Astrocyte (in vitro differentiated cells and primary cell): ENCODE results near the gene NBPF1. TPM values are rescaled to one million over a fixed set of nuclear protein-coding genes. Genes with fewer than 3 reads are reported as not detected.
"Not testable (repeated sequence)": the region's sequence is repeated elsewhere in the genome, so short reads cannot be mapped to it uniquely, and the experiment has no call there.

Source experiments
- DNase-seq: peaks from one replicate; pipeline ENCODE4 v3.0.0-alpha.2; 2010; ENCODE audit warnings: low read depth
- FAIRE-seq: peaks from 2 replicates; lab custom pipeline; 2011; peaks lifted over from hg19 to GRCh38; lab: Jason Lieb, UNC
- H2AFZ ChIP-seq: 2 replicates; pipeline ENCODE4 v1.6.0; 2012; ENCODE audit warnings: low read depth, low read length, inconsistent platforms
- H3K27ac ChIP-seq: 2 replicates; pipeline ENCODE4 v1.5.1; 2011; ENCODE audit warnings: low read depth, low read length, inconsistent platforms
- H3K27me3 ChIP-seq: 2 replicates; pipeline ENCODE4 v1.6.0; 2011; ENCODE audit warnings: low read length, inconsistent platforms; ENCODE audit not compliant: insufficient read depth
- H3K36me3 ChIP-seq: 2 replicates; pipeline ENCODE4 v1.5.1; 2011; ENCODE audit warnings: low read length, inconsistent platforms; ENCODE audit not compliant: insufficient read depth
- H3K4me1 ChIP-seq: 2 replicates; pipeline ENCODE4 v1.5.1; 2011; ENCODE audit warnings: low read length, inconsistent platforms; ENCODE audit not compliant: insufficient read depth
- H3K4me2 ChIP-seq: 2 replicates; pipeline ENCODE4 v1.6.0; 2012; ENCODE audit warnings: low read length, inconsistent platforms
- H3K4me3 ChIP-seq: 2 replicates; pipeline ENCODE4 v1.5.1; 2011; ENCODE audit warnings: low read depth, mild to moderate bottlenecking, low read length, inconsistent platforms; ENCODE audit not compliant: insufficient read depth
- H3K79me2 ChIP-seq: 2 replicates; pipeline ENCODE4 v1.6.0; 2012; ENCODE audit warnings: mild to moderate bottlenecking, low read length, inconsistent platforms; ENCODE audit not compliant: insufficient read depth
- H3K9ac ChIP-seq: 2 replicates; pipeline ENCODE4 v1.6.0; 2012; ENCODE audit warnings: mild to moderate bottlenecking, low read length, inconsistent platforms
- H3K9me3 ChIP-seq: 2 replicates; pipeline ENCODE4 v1.5.1; 2012; ENCODE audit warnings: low read depth, mild to moderate bottlenecking, low read length, inconsistent platforms; ENCODE audit not compliant: insufficient read depth
- H4K20me1 ChIP-seq: 2 replicates; pipeline ENCODE4 v1.6.0; 2012; ENCODE audit warnings: low read length, inconsistent platforms; ENCODE audit not compliant: insufficient read depth
- H3K27ac Mint-ChIP-seq: one replicate; pipeline ENCODE4 v1.8.0; 2021; ENCODE audit warnings: mild to moderate bottlenecking, mixed read lengths; ENCODE audit not compliant: unreplicated experiment
- H3K27me3 Mint-ChIP-seq: one replicate; pipeline ENCODE4 v1.8.0; 2021; ENCODE audit warnings: low read depth, mixed read lengths; ENCODE audit not compliant: unreplicated experiment
- H3K36me3 Mint-ChIP-seq: one replicate; pipeline ENCODE4 v1.8.0; 2021; ENCODE audit warnings: low read depth, mixed read lengths; ENCODE audit not compliant: unreplicated experiment
- H3K4me1 Mint-ChIP-seq: one replicate; pipeline ENCODE4 v1.8.0; 2021; ENCODE audit warnings: low read depth, mixed read lengths; ENCODE audit not compliant: unreplicated experiment
- H3K4me3 Mint-ChIP-seq: one replicate; pipeline ENCODE4 v1.8.0; 2021; ENCODE audit warnings: mild to moderate bottlenecking, moderate library complexity, mixed read lengths; ENCODE audit not compliant: unreplicated experiment
- H3K9me3 Mint-ChIP-seq: one replicate; pipeline ENCODE4 v1.8.0; 2021; ENCODE audit warnings: mild to moderate bottlenecking, mixed read lengths; ENCODE audit not compliant: unreplicated experiment
- CTCF ChIP-seq: IDR thresholded peaks from 2 replicates; pipeline ENCODE4 v1.5.1; 2011; ENCODE audit warnings: low read depth, mild to moderate bottlenecking, inconsistent platforms, low read length, moderate library complexity; ENCODE audit not compliant: insufficient read depth
- EZH2 ChIP-seq: IDR thresholded peaks from 2 replicates; pipeline ENCODE4 v1.6.1; 2012; ENCODE audit warnings: mild to moderate bottlenecking, low read length, inconsistent platforms; ENCODE audit not compliant: insufficient read depth
- total RNA-seq: library from RNA; stranded (reverse); gene quantifications from 2 replicates; pipeline ENCODE4 v1.2.1, GENCODE V29; 2021

The NBPF1 gene
- total RNA-seq, 1 donor from 2014 or later = 23.1 TPM

GRCh38 chr1:16628361-16629111 is 15.2 kb upstream of the NBPF1 start:
- peaks cover 30% of the 10 kb centered on the region for H3K36me3 Mint-ChIP-seq
- H3K4me1 Mint-ChIP-seq = no peaks in the 10 kb centered on the region
- no peaks in the 10 kb centered on the region for H3K27me3 Mint-ChIP-seq
- H4K20me1 ChIP-seq = peaks cover 22% of the 10 kb centered on the region
- TF ChIP-seq CTCF (no peak), EZH2 (no peak)
- H3K36me3 ChIP-seq = peaks cover 6% of the 10 kb centered on the region
- H3K9me3 Mint-ChIP-seq = no peaks in the 10 kb centered on the region
- no peaks in the 10 kb centered on the region for H3K4me1 ChIP-seq
- H2AFZ ChIP-seq = no peak overlapping the region
- no peaks in the 10 kb centered on the region for H3K9me3 ChIP-seq
- no peak overlapping the region for H3K4me3 ChIP-seq
- no peak for FAIRE-seq
- no peak for DNase-seq
- no peak overlapping the region for H3K4me3 Mint-ChIP-seq
- H3K9ac ChIP-seq = no peak overlapping the region
- H3K27ac ChIP-seq = no peak overlapping the region
- H3K79me2 ChIP-seq = no peaks in the 10 kb centered on the region
- no peaks in the 10 kb centered on the region for H3K27me3 ChIP-seq
- H3K27ac Mint-ChIP-seq = no peak overlapping the region
- H3K4me2 ChIP-seq = no peak overlapping the region

- FAIRE-seq = not testable (repeated sequence)
- peaks cover 18% of the 10 kb centered on the region for H3K36me3 Mint-ChIP-seq
Measured at GRCh38 chr1:16626409-16626983, 13.1 kb upstream of the NBPF1 start.

GRCh38 chr1:16625497-16626408 is 12.4 kb upstream of the NBPF1 start:
- H3K9ac ChIP-seq = no peak overlapping the region
- no peaks in the 10 kb centered on the region for H3K27me3 Mint-ChIP-seq
- H3K79me2 ChIP-seq = no peaks in the 10 kb centered on the region
- no peaks in the 10 kb centered on the region for H3K27me3 ChIP-seq
- H3K27ac ChIP-seq = no peak overlapping the region
- no peaks in the 10 kb centered on the region for H3K9me3 Mint-ChIP-seq
- DNase-seq (no peak), FAIRE-seq (no peak)
- no peaks in the 10 kb centered on the region for H3K4me1 Mint-ChIP-seq
- peaks cover 18% of the 10 kb centered on the region for H3K36me3 Mint-ChIP-seq
- H3K4me1 ChIP-seq = peaks cover 4% of the 10 kb centered on the region
- no peak overlapping the region for H3K4me3 Mint-ChIP-seq
- TF ChIP-seq CTCF = no peak
- no peak for TF ChIP-seq EZH2
- H3K4me2 ChIP-seq = no peak overlapping the region
- no peak overlapping the region for H3K27ac Mint-ChIP-seq
- peaks cover 2% of the 10 kb centered on the region for H3K36me3 ChIP-seq
- no peaks in the 10 kb centered on the region for H3K9me3 ChIP-seq
- H2AFZ ChIP-seq = no peak overlapping the region
- peaks cover 30% of the 10 kb centered on the region for H4K20me1 ChIP-seq
- no peak overlapping the region for H3K4me3 ChIP-seq

More at GRCh38 chr1:16626409-16626983, 13.1 kb upstream of the NBPF1 start:
- not testable (repeated sequence) for H3K9ac ChIP-seq, H3K4me2 ChIP-seq, H2AFZ ChIP-seq, DNase-seq, H3K4me3 ChIP-seq, H3K27me3 Mint-ChIP-seq, H3K4me1 ChIP-seq, H3K4me1 Mint-ChIP-seq, H3K27ac Mint-ChIP-seq, H3K9me3 ChIP-seq, H3K27me3 ChIP-seq, H3K4me3 Mint-ChIP-seq, H3K9me3 Mint-ChIP-seq, H3K79me2 ChIP-seq, H3K36me3 ChIP-seq, H3K27ac ChIP-seq
- H4K20me1 ChIP-seq = peaks cover 29% of the 10 kb centered on the region

- not testable (repeated sequence) for H3K4me1 Mint-ChIP-seq, H3K79me2 ChIP-seq, H3K4me1 ChIP-seq, H3K27ac ChIP-seq, H3K9me3 ChIP-seq, DNase-seq, H3K9me3 Mint-ChIP-seq, H3K4me3 Mint-ChIP-seq, H3K4me3 ChIP-seq, H3K9ac ChIP-seq, FAIRE-seq, H3K27ac Mint-ChIP-seq, H3K27me3 ChIP-seq, H2AFZ ChIP-seq, H3K27me3 Mint-ChIP-seq, H3K4me2 ChIP-seq, H3K36me3 ChIP-seq
- H4K20me1 ChIP-seq = peaks cover 25% of the 10 kb centered on the region
- H3K36me3 Mint-ChIP-seq = peaks cover 14% of the 10 kb centered on the region
Measured at GRCh38 chr1:16623812-16624719, 10.7 kb upstream of the NBPF1 start.
